Muscle layer of colon (tissue), 2 donors: ENCODE results near the gene TMEM205.
"Not testable (repeated sequence)": the region's sequence is repeated elsewhere in the genome, so short reads cannot be mapped to it uniquely, and the experiment has no call there.

Source experiments
- H3K27ac ChIP-seq: one replicate; pipeline ENCODE4 v1.7.0; 2013; ENCODE audit warnings: low read depth, mild to moderate bottlenecking, low read length, moderate library complexity
- H3K27me3 ChIP-seq, 2 donors: one replicate each; pipeline ENCODE4 v1.7.0; 2013; ENCODE audit warnings: low read length in 2 of 2, mild to moderate bottlenecking in 2 of 2; ENCODE audit not compliant: insufficient read depth in 2 of 2, control insufficient read depth in 1 of 2
- H3K36me3 ChIP-seq: one replicate; pipeline ENCODE4 v1.7.0; 2013; ENCODE audit warnings: mild to moderate bottlenecking, low read length; ENCODE audit not compliant: insufficient read depth
- H3K4me1 ChIP-seq: one replicate; pipeline ENCODE4 v1.7.0; 2013; ENCODE audit warnings: mild to moderate bottlenecking, low read length; ENCODE audit not compliant: insufficient read depth
- H3K4me3 ChIP-seq, 2 donors: one replicate each; pipeline ENCODE4 v1.7.0; 2013; ENCODE audit warnings: low read length in 2 of 2, low read depth in 1 of 2, mild to moderate bottlenecking in 1 of 2, moderate library complexity in 1 of 2
- H3K9ac ChIP-seq: one replicate; pipeline ENCODE4 v1.7.0; 2013; ENCODE audit warnings: low read length
- H3K9me3 ChIP-seq: one replicate; pipeline ENCODE4 v1.7.0; 2013; ENCODE audit warnings: mild to moderate bottlenecking, low read length
- donor health status: abdominal sarcoma.
- donor health status: Adenocarcinoma of cecum.

The TMEM205 gene

DNA sequence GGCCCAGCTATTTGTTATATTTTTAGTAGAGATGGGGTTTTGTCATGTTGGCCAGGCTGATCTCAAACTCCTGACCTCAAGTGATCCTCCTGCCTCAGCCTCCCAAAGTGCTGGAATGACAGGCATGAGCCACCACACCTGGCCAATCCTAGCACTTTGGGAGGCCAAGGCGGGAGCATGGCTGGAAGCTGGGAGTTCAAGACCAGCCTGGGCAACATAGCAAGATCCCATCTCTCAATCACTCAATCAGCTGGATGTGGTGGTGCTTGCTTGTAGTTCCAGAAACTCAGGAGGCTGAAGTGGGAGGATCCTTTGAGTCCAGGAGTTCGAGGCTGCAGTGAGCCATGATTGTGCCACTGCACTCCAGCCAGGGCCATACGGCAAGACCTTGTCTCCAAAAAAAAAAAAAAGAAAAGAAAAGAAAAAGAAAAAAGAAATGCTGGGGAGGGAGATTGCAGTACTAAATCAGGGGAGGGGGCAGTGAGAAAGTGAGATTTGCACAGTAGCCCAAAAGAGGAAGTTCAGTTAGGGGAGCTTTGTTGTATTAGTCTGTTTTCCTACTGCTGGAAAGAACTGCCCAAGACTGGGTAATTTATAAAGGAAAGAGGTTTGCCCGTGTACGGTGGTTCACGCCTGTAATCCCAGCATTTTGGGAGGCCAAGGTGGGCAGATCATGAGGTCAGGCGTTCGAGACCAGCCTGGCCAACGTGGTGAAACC, 25.6 kb downstream of the TMEM205 start:
- H3K4me1 ChIP-seq: peaks cover 14% of the 10 kb centered on the region
- not testable (repeated sequence) for H3K27ac ChIP-seq, H3K27me3 ChIP-seq, H3K36me3 ChIP-seq, H3K9ac ChIP-seq, H3K9me3 ChIP-seq, H3K4me3 ChIP-seq

GRCh38 chr19:11306337-11306736, 39.7 kb downstream of the TMEM205 start:
- Histone ChIP-seq H3K9ac (no peak overlapping the region), H3K27ac (no peak overlapping the region), H3K4me1 (no peaks in the 10 kb centered on the region), H3K27me3 (peaks cover 0 to 5% of the 10 kb centered on the region in 2 donors), H3K4me3 (no peak overlapping the region), H3K36me3 (no peaks in the 10 kb centered on the region), H3K9me3 (no peaks in the 10 kb centered on the region)

DNA sequence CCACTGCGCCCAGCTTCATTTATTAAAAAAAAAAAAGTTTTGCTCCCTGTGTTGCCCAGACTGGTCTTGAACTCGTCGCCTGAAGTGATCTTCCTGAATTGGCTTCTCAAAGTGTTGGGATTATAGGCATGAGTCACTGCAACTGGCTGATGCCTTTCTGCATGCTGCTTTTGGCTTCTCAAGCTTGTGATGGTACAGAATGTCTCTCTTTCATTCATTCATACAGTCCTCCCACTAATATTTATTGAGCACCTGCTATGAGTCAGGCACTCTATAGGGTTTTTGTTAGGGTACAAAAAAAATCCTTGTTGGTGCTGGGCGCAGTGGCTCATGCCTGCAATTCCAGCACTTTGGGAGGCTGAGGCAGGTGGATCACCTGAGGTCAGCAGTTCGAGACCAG, 41.1 kb downstream of the TMEM205 start:
- Histone ChIP-seq H3K27ac (no peak overlapping the region), H3K36me3 (no peaks in the 10 kb centered on the region), H3K4me3 (no peak overlapping the region), H3K4me1 (no peaks in the 10 kb centered on the region), H3K27me3 (peaks cover 0 to 5% of the 10 kb centered on the region in 2 donors), H3K9ac (no peak overlapping the region), H3K9me3 (no peaks in the 10 kb centered on the region)

DNA sequence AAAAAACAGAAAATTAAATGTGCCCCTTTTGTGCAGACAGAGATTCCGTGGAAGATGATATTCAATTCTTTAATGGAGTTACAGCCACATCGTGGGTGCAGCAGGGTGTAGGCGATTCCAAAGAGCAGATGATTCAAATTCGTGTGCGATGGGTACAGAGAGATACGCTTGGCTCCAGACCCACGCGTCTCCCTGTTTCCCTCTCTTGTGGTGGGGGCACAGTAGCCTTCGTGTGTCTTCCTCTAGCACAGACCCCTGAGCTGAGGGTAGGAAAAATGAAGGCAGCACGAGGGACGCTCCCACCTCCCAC, 45.3 kb downstream of the TMEM205 start:
- Histone ChIP-seq H3K27ac (no peak overlapping the region), H3K27me3 (no peaks in the 10 kb centered on the region), H3K4me1 (peaks cover 7% of the 10 kb centered on the region), H3K9me3 (no peaks in the 10 kb centered on the region), H3K4me3 (no peak overlapping the region), H3K9ac (no peak overlapping the region), H3K36me3 (no peaks in the 10 kb centered on the region)

DNA sequence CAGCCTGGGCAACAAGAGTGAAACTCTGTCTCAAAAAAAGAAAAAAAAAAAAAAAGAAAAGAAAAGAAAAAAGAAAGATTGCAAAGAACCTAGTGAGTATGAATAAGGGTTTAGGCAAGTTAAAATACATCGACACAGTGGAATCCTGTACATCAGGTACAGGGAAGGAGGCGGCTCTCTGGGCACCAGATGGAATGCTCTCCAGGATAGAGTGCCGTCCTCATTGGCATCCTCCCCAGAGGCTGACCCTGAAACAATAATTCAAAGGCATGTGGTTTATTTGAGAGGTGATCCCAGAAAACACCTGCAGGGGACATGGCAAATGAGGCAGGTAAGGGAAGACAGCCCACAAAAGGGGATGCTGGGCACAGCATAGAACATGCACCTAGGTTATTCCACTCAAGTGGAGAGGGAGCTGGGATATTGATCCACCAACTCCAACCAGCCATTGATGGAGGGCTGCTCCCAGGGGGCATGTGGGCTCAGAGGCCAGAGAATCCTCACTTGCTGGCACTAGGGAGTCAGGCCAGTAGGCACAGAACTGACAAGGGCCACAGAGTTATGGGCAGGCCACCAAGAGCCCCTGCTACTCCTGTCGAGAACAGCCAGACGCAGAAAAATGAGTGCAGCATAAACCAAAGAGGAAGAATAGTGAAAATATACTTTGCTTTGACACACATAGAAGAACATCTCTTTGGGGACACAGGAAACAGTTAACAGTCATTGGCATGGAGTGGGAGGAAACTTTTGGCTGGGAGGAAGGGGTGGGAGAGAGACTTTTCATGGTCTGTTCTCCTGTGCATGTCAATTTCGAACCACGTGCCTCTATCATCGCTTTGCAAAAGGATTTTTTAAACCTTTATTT, 45.9 kb downstream of the TMEM205 start:
- Histone ChIP-seq H3K27ac (no peak overlapping the region), H3K9me3 (no peaks in the 10 kb centered on the region), H3K4me3 (no peak overlapping the region), H3K9ac (no peak overlapping the region), H3K36me3 (no peaks in the 10 kb centered on the region), H3K4me1 (peaks cover 7% of the 10 kb centered on the region), H3K27me3 (no peaks in the 10 kb centered on the region)

- no peak overlapping the region for H3K4me3 ChIP-seq
- no peaks in the 10 kb centered on the region for H3K9me3 ChIP-seq
- peaks cover 11% of the 10 kb centered on the region for H3K4me1 ChIP-seq
- no peaks in the 10 kb centered on the region for H3K36me3 ChIP-seq
- H3K27me3 ChIP-seq: no peaks in the 10 kb centered on the region
- H3K27ac ChIP-seq: no peak overlapping the region
- no peak overlapping the region for H3K9ac ChIP-seq
Measured at GRCh38 chr19:11296264-11296663, 49.8 kb downstream of the TMEM205 start.

- H3K9me3 ChIP-seq: no peaks in the 10 kb centered on the region
- H3K4me1 ChIP-seq: peaks cover 11% of the 10 kb centered on the region
- no peak within 1 kb of the TSS for H3K27ac ChIP-seq
- H3K36me3 ChIP-seq: no peaks in the 10 kb centered on the region
- no peaks in the 10 kb centered on the region for H3K27me3 ChIP-seq
- H3K9ac ChIP-seq: no peak within 1 kb of the TSS
- no peak within 1 kb of the TSS for H3K4me3 ChIP-seq
Measured at GRCh38 chr19:11295665-11296245, 50.3 kb downstream of the TMEM205 start, which contains the start of gene TSPAN16. Gene TSPAN16, plus strand, starts transcription at chr19:11296160. Its CDS starts 138 bp downstream, at chr19:11296298.

DNA sequence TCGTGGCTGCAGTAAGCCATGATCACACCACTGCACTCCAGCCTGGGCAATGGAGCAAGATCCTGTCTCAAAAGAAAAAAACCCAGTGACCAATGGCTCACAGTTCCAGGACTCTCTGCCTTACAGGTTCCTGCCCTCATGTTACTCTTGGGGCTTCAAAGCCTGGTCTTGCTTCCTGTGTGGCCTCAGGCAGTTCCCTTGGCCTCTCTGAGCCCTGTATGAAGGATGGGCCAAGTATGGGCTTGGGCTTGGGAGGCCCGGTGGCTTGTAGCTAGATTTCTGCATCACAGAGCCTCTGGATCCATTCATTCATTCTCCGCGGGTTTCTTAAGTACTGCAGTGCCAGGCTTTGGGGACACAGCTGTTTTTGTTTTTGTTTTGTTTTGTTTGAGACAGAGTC, 50.9 kb downstream of the TMEM205 start:
- no peaks in the 10 kb centered on the region for H3K9me3 ChIP-seq
- H3K4me3 ChIP-seq: no peak overlapping the region
- no peak overlapping the region for H3K9ac ChIP-seq
- H3K4me1 ChIP-seq: peaks cover 11% of the 10 kb centered on the region
- no peaks in the 10 kb centered on the region for H3K27me3 ChIP-seq
- no peaks in the 10 kb centered on the region for H3K36me3 ChIP-seq
- no peak overlapping the region for H3K27ac ChIP-seq

DNA sequence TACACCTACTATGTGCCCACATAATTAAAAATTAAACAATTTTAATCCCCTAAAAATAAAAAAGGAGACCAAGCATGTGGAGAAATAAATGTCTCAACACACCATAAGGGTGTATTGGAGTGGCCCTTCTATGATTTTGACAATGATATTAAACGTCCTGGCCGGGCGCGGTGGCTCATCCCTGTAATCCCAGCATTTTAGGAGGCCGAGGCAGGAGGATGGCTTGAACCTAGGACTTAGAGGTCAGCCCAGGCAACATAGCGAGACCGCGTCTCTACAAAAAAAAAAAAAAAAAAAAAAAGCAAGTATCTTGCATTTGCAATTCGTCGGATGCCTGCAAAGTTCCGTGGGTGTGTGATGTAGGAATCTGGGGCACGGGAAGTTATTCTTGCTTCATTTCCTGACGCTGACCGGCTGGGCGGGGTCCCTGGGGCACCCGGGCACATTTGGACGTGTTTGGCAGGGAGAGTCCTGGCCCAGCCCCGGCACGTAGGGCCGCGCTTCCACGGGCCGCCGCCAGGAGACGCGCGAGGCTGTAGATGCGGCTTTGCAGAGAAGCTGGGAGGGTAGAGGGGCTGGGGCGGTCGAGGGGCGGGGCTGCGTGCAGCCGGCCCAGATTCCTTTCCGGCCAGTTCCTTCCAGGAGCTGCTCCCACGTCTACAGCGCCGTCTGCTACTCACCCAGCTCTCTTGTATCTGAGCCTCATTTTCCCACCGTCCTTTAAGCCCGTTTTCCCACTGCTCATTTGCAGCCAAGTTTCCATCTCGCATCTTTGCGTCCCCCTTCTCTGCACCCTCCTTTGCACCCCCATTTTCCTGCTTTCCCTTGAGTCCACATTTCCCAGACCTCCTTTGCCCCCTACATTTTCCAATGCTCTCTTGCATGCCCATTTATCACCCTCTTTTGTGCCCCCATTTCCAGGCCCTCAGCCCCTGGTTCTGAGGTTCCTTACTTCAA, 52.4 kb downstream of the TMEM205 start:
- no peak overlapping the region for H3K9ac ChIP-seq
- H3K9me3 ChIP-seq: no peaks in the 10 kb centered on the region
- peak overlapping the region; percentile 26 for H3K27ac ChIP-seq
- H3K4me3 ChIP-seq: peak overlapping the region; percentile 40 to 56
- no peaks in the 10 kb centered on the region for H3K27me3 ChIP-seq
- H3K36me3 ChIP-seq: no peaks in the 10 kb centered on the region
- peaks cover 11% of the 10 kb centered on the region for H3K4me1 ChIP-seq
